Measurements from ENCODE around the gene SEMA4F.
A peak's percentile ranks its signal among the peaks of the same experiment; 100 is the strongest.

The SEMA4F gene

GRCh38 chr2:74653985-74654882 is at the start of gene SEMA4F:
SEMA4F (plus strand) TSS chr2:74654247; CDS start chr2:74654377, 130 bp downstream.
- peak; percentile 97 for DNase-seq (ENCODE audit: low read depth)
- peak within 1 kb of the TSS; percentile 76 for H3K4me3 ChIP-seq (ENCODE audit: low read depth, low read length)
- TF ChIP-seq CTCF (IDR thresholded peaks at IDR 0.05; ENCODE audit: insufficient read depth, low read depth, low read length, missing control alignments): no peak

DNA sequence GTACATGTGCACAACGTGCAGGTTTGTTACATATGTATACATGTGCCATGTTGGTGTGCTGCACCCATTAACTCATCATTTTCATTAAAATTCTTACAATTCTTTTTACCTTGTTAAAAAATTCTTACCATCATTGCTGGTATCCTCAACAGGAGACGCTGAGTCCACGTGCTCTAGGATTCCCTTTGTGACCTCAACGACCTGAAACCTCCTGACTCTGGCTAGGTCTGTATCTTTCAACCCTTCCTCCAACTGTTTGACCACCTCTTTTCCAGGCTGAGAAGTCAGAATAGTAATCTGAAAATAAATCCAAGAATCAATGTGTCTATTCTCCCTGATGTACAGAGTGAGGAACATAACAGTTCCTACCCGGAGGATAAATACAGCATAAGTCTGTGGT is 47.1 kb upstream of the SEMA4F start:
- TF ChIP-seq CTCF (IDR thresholded peaks at IDR 0.05; ENCODE audit: insufficient read depth, low read depth, low read length, missing control alignments): no peak
- no peak overlapping the region for H3K4me3 ChIP-seq (ENCODE audit: low read depth, low read length)
- DNase-seq (ENCODE audit: low read depth): no peak

DNA sequence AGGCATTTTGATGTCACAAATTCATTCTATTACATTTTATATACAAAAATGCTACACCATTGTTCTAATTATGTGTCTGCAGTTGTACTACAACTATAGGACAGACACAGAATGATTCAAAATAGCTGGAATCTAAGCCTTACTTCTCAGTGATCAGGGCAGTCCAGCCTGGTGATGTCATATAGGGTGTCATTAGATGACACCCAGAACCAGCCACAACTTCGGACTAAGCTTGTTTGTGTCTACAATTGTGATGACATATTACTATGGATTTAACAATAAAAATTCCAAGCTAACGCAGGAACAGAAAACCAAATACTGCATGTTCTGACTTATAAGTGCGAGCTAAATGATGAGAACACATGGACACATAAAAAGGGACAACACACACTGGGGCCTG is 36.9 kb upstream of the SEMA4F start:
- TF ChIP-seq CTCF (IDR thresholded peaks at IDR 0.05; ENCODE audit: insufficient read depth, low read depth, low read length, missing control alignments): no peak
- no peak overlapping the region for H3K4me3 ChIP-seq (ENCODE audit: low read depth, low read length)
- DNase-seq (ENCODE audit: low read depth): no peak

DNA sequence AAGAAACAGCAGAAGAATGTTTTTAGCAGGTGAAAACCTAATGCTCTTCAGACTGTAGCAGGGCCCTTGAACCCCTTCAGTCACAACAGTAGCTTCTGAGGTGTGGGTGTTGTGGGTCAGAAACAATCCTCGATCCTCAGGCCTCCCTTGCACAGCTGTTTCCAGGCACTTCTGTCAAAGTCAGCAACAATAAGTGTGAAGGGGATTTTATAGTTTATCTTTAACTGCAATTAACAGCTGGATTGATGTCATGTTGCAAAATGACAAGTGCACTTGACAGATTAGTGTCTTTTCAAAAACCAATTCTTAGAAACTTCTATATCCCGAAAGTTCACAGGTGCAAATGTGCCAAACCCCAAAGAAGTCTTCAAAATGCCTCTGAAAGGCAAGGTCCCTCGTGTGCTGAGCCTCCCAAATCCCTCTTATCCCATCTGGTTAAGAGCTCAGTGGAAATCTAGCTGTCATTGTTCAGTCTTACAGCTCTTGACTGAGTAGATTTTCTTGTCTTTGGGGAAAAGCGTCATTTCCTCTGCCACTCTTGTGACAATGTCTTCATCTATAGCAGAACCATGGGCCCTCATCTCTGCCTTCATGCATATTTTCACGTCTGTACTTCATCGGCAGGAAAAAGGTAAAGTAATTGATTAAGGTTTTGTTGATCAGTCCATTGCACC is 35.5 kb upstream of the SEMA4F start:
- no peak overlapping the region for H3K4me3 ChIP-seq (ENCODE audit: low read depth, low read length)
- TF ChIP-seq CTCF (IDR thresholded peaks at IDR 0.05; ENCODE audit: insufficient read depth, low read depth, low read length, missing control alignments): no peak
- DNase-seq (ENCODE audit: low read depth): no peak

- H3K4me3 ChIP-seq (ENCODE audit: low read depth, low read length): no peak overlapping the region
- peak; percentile 25 for DNase-seq (ENCODE audit: low read depth)
- TF ChIP-seq CTCF (IDR thresholded peaks at IDR 0.05; ENCODE audit: insufficient read depth, low read depth, low read length, missing control alignments): no peak
Measured at GRCh38 chr2:74619651-74620297, 34.3 kb upstream of the SEMA4F start.

DNA sequence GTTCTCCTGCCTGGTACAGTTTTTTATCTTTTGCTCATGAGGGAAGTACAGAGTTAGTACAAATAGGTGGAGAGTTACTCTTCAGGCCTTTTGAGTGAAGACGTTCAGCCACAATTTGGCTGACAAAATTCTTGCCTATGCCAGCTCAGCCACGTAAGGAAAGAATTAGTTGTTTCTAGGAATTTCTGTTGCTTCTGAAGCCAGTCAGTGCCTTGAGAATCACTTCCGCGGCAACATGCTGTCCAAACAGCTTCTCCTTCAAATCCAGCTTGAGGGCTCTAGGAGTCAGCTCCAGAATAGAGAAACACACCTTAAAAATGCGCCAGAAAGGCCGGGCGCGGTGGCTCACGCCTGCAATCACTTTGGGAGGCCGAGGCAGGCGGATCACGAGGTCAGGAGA is 33.4 kb upstream of the SEMA4F start:
- DNase-seq (ENCODE audit: low read depth): no peak
- no peak overlapping the region for H3K4me3 ChIP-seq (ENCODE audit: low read depth, low read length)
- TF ChIP-seq CTCF (IDR thresholded peaks at IDR 0.05; ENCODE audit: insufficient read depth, low read depth, low read length, missing control alignments): no peak

All from GM12865 (cell line).